K562 (cell line): ENCODE measurements around the gene SEC24A. TPM values are rescaled to one million over a fixed set of nuclear protein-coding genes. Genes with fewer than 3 reads are reported as not detected.

Experiments
- BDP1 ChIP-seq: IDR thresholded peaks from 3 replicates; pipeline ENCODE4 v1.6.1; 2011; ENCODE audit not compliant: insufficient read length, insufficient read depth
- BRD4 ChIP-seq: fragments of 200-600 bp; sonication (generic); IDR thresholded peaks from 2 replicates; pipeline ENCODE4 v1.6.1; 2017; ENCODE audit warnings: inconsistent platforms
- CAMTA2 ChIP-seq: fragments of 250-450 bp; sonication (Bioruptor Pico); conservative IDR thresholded peaks from 2 replicates; pipeline ENCODE4 v1.5.1; 2022
- CBX3 ChIP-seq, 2 experiments: IDR thresholded peaks; 1 replicate in 1 of 2; 2 replicates in 1 of 2; pipeline ENCODE4 v1.6.1; 2012; ENCODE audit warnings: inconsistent platforms in 2 of 2, low read length in 2 of 2, borderline replicate concordance in 1 of 2, control low read depth in 1 of 2
- DIDO1 ChIP-seq: fragments of 450-650 bp; IDR thresholded peaks from 2 replicates; pipeline ENCODE4 v1.6.1; 2016; ENCODE audit warnings: low read depth, missing biosample characterization, missing genetic modification characterization
- DMBX1 ChIP-seq: fragments of 250-450 bp; sonication (Bioruptor Pico); IDR thresholded peaks from 2 replicates; pipeline ENCODE4 v1.8.0; 2022; ENCODE audit warnings: inconsistent platforms, mild to moderate bottlenecking, moderate library complexity, borderline replicate concordance
- HDAC8 ChIP-seq: fragments of 450-650 bp; IDR thresholded peaks from 2 replicates; pipeline ENCODE4 v1.6.1; 2016; ENCODE audit warnings: mild to moderate bottlenecking, missing genetic modification characterization, moderate library complexity, missing compliant biosample characterization
- JUN ChIP-seq, 2 experiments: sonication (generic) in 1 of 2; formaldehyde crosslinking in 1 of 2; IDR thresholded peaks; 2 replicates each; pipeline versions ENCODE4 v1.6.1 to v1.8.0; 2012 to 2022; ENCODE audit warnings: borderline replicate concordance in 2 of 2, mild to moderate bottlenecking in 2 of 2, improper control_type of control experiment in 1 of 2, low read depth in 1 of 2, low read length in 1 of 2, missing genetic modification reagents in 1 of 2
- MTA1 ChIP-seq: fragments of 450-650 bp; IDR thresholded peaks from 2 replicates; pipeline ENCODE4 v1.6.1; 2017; ENCODE audit warnings: borderline replicate concordance
- NONO ChIP-seq, 2 experiments: fragments of 200-400 bp in 1 of 2; fragments of 450-650 bp in 1 of 2; formaldehyde crosslinking in 1 of 2; IDR thresholded peaks; 2 replicates each; pipeline ENCODE4 v1.6.1; 2017; ENCODE audit warnings: low read depth in 2 of 2, mild to moderate bottlenecking in 2 of 2, moderate library complexity in 2 of 2, low read length in 1 of 2
- OTX1 ChIP-seq: fragments of 450-650 bp; formaldehyde crosslinking; IDR thresholded peaks from 2 replicates; pipeline ENCODE4 v1.4.0; 2022; ENCODE audit warnings: mild to moderate bottlenecking
- PCBP2 ChIP-seq: fragments of 200-400 bp; formaldehyde crosslinking; IDR thresholded peaks from 2 replicates; pipeline ENCODE4 v1.6.1; 2018; ENCODE audit warnings: low read length, low read depth, mild to moderate bottlenecking, moderate library complexity; ENCODE audit not compliant: poor library complexity, severe bottlenecking
- SRSF3 ChIP-seq: fragments of 200-400 bp; formaldehyde crosslinking; IDR thresholded peaks from 2 replicates; pipeline ENCODE4 v1.6.1; 2016; ENCODE audit warnings: mild to moderate bottlenecking, low read length, moderate library complexity; ENCODE audit not compliant: insufficient read depth
- TCF7 ChIP-seq: sonication (generic); IDR thresholded peaks from 2 replicates; pipeline ENCODE4 v1.6.1; 2016; ENCODE audit warnings: antibody characterized with exemption, borderline replicate concordance
- WHSC1 ChIP-seq: IDR thresholded peaks from one replicate; pipeline ENCODE4 v1.6.1; 2012; ENCODE audit warnings: low read length, control low read depth, inconsistent platforms
- ZNF134 ChIP-seq: fragments of 250-450 bp; sonication (Bioruptor Pico); conservative IDR thresholded peaks from 2 replicates; pipeline ENCODE4 v1.4.0; 2020
- ZNF354B ChIP-seq: fragments of 250-450 bp; sonication (Bioruptor Pico); IDR thresholded peaks from 2 replicates; pipeline ENCODE4 v1.4.0; 2020
- polyA plus RNA-seq, 8 experiments: library from polyadenylated mRNA; depleted of rRNA in 4 of 8; stranded (reverse) in 5 of 8; unstranded in 3 of 8; fragments of >200 nt; fragmentation: Nextera tagmentation in 2 of 8; fragmentation: Illumina TruSeq in 1 of 8; extraction: Ambion mirVana in 2 of 8; extraction: Trizol in 1 of 8; gene quantifications; 2 replicates each; pipeline versions ENCODE4 v1.2.1 to v1.2.3, GENCODE V29; 2011 to 2014; ENCODE audit warnings: inconsistent platforms in 1 of 8, missing spikeins in 1 of 8
- total RNA-seq, 7 experiments: library from RNA; depleted of rRNA in 6 of 7; stranded (reverse); fragments of >200 nt in 6 of 7; fragmentation: Illumina TruSeq in 2 of 7; extraction: Trizol in 2 of 7; gene quantifications; 2 replicates each; pipeline versions ENCODE4 v1.2.1 to v1.2.3, GENCODE V29; 2011 to 2021; ENCODE audit warnings: low replicate concordance in 1 of 7
- TF ChIP-seq, protein P1 (sequence below): fragments of 200-800 bp; sonication (Bioruptor generic); IDR thresholded peaks from 2 replicates; pipeline ENCODE4 v1.6.1; 2017; ENCODE audit warnings: missing genetic modification characterization, missing compliant biosample characterization
- TF ChIP-seq, protein P2 (sequence below): fragments of 450-650 bp; formaldehyde crosslinking; conservative IDR thresholded peaks from 2 replicates; pipeline ENCODE4 v1.4.0; 2022; ENCODE audit warnings: mild to moderate bottlenecking, missing genetic modification characterization
- TF ChIP-seq, protein P3 (sequence below): sonication (generic); formaldehyde crosslinking; IDR thresholded peaks from 2 replicates; pipeline ENCODE4 v1.8.0; 2022; ENCODE audit warnings: missing genetic modification reagents, mild to moderate bottlenecking, borderline replicate concordance
- TF ChIP-seq, protein P4 (sequence below): IDR thresholded peaks from 2 replicates; pipeline ENCODE4 v1.6.1; 2014; ENCODE audit warnings: antibody characterized with exemption

Gene SEC24A
- total and polyA plus RNA-seq, 9 of the 15 experiments (the other 6 are each of a cell fraction or from before 2014, with no cell fraction given) = 7.9 to 36.5 (median 17.5) TPM

DNA sequence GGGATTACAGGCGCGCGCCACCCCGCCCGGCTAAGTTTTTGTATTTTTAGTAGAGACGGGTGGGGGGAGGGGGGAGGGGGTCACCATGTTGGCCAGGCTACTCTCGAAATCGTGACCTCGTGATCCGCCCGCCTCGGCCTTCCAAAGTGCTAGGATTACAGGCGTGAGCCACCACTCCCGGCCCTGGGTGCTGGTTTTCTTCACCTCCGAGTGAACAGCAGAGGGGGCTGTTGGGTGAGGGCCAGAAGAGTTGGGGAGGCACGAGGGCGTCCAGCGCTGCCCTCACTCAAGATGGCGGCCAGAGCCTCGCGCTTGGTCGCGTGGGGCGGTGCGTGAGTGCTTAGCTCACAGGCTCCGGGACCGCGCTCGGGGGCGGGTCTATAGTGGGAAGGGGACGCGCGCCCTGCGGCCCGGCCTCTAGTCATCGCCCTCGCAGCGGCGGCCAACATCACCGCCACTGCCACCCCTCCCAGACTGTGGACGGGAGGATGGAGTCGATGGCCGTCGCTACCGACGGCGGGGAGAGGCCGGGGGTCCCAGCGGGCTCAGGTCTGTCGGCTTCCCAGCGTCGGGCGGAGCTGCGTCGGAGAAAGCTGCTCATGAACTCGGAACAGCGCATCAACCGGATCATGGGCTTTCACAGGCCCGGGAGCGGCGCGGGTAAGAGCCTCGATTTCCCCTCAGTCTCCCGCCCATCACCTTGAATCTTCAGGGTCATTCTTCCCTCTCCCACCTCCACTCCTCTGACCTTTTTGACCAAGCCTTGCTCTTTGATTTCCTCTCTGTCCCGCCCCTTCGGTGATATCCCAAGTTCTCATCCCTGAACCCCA, 89.8 kb downstream of the SEC24A start, which contains the start of gene CAMLG (continued):
- TF ChIP-seq, protein P1, sequence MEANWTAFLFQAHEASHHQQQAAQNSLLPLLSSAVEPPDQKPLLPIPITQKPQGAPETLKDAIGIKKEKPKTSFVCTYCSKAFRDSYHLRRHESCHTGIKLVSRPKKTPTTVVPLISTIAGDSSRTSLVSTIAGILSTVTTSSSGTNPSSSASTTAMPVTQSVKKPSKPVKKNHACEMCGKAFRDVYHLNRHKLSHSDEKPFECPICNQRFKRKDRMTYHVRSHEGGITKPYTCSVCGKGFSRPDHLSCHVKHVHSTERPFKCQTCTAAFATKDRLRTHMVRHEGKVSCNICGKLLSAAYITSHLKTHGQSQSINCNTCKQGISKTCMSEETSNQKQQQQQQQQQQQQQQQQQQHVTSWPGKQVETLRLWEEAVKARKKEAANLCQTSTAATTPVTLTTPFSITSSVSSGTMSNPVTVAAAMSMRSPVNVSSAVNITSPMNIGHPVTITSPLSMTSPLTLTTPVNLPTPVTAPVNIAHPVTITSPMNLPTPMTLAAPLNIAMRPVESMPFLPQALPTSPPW (CRISPR knock-in tag) = peak; percentile 78
- peak in 1 of 2 experiments; percentile 84; a peak in 1 of 3 replicates for TF ChIP-seq CBX3 (IDR thresholded peaks at IDR 0.05; ENCODE audit: borderline replicate concordance in 1 of 2, low read length in 2 of 2)
- no peak for TF ChIP-seq BRD4
- peak; percentile 58; the same call in 1 of the 2 replicates for TF ChIP-seq JUN (IDR thresholded peaks at IDR 0.05; ENCODE audit: borderline replicate concordance, low read depth, low read length)
- TF ChIP-seq JUN (CRISPR knock-in tag; IDR thresholded peaks at IDR 0.05; ENCODE audit: borderline replicate concordance) = no peak; the same call in 1 of the 2 replicates
- peak; percentile 97 for TF ChIP-seq MTA1
- TF ChIP-seq HDAC8 (tag) = no peak
- TF ChIP-seq ZNF134 (CRISPR knock-in tag) = 0 out of 2 replicates have a peak, but pooled peaks have one; percentile 41
- TF ChIP-seq PCBP2 = no peak
- TF ChIP-seq SRSF3 = no peak
- TF ChIP-seq BDP1 = no peak
- peak; percentile 43; the same call in 1 of the 2 replicates for TF ChIP-seq TCF7
- TF ChIP-seq OTX1 (CRISPR knock-in tag) = peak; percentile 4; the same call in 1 of the 2 replicates
- TF ChIP-seq WHSC1 = no peak
- TF ChIP-seq NONO (IDR thresholded peaks at IDR 0.05; ENCODE audit: low read depth in 2 of 2, low read length in 1 of 2) = peak; percentile 26 to 52; a peak in 1 of 4 replicates
- TF ChIP-seq DMBX1 = peak; percentile 59; the same call in 1 of the 2 replicates
- TF ChIP-seq DIDO1 (tag) = no peak
- TF ChIP-seq, protein P2, sequence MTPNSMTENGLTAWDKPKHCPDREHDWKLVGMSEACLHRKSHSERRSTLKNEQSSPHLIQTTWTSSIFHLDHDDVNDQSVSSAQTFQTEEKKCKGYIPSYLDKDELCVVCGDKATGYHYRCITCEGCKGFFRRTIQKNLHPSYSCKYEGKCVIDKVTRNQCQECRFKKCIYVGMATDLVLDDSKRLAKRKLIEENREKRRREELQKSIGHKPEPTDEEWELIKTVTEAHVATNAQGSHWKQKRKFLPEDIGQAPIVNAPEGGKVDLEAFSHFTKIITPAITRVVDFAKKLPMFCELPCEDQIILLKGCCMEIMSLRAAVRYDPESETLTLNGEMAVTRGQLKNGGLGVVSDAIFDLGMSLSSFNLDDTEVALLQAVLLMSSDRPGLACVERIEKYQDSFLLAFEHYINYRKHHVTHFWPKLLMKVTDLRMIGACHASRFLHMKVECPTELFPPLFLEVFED = no peak
- no peak for TF ChIP-seq ZNF354B
- TF ChIP-seq, protein P3, sequence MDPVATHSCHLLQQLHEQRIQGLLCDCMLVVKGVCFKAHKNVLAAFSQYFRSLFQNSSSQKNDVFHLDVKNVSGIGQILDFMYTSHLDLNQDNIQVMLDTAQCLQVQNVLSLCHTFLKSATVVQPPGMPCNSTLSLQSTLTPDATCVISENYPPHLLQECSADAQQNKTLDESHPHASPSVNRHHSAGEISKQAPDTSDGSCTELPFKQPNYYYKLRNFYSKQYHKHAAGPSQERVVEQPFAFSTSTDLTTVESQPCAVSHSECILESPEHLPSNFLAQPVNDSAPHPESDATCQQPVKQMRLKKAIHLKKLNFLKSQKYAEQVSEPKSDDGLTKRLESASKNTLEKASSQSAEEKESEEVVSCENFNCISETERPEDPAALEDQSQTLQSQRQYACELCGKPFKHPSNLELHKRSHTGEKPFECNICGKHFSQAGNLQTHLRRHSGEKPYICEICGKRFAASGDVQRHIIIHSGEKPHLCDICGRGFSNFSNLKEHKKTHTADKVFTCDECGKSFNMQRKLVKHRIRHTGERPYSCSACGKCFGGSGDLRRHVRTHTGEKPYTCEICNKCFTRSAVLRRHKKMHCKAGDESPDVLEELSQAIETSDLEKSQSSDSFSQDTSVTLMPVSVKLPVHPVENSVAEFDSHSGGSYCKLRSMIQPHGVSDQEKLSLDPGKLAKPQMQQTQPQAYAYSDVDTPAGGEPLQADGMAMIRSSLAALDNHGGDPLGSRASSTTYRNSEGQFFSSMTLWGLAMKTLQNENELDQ = no peak
- TF ChIP-seq CAMTA2 = no peak
- TF ChIP-seq, protein P4, sequence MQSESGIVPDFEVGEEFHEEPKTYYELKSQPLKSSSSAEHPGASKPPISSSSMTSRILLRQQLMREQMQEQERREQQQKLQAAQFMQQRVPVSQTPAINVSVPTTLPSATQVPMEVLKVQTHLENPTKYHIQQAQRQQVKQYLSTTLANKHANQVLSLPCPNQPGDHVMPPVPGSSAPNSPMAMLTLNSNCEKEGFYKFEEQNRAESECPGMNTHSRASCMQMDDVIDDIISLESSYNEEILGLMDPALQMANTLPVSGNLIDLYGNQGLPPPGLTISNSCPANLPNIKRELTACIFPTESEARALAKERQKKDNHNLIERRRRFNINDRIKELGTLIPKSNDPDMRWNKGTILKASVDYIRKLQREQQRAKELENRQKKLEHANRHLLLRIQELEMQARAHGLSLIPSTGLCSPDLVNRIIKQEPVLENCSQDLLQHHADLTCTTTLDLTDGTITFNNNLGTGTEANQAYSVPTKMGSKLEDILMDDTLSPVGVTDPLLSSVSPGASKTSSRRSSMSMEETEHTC = peak; percentile 93
